Mononuclear cell (primary cell): ENCODE results near the gene COL1A1. TPM values are rescaled to one million over a fixed set of nuclear protein-coding genes. Genes with fewer than 3 reads are reported as not detected.

Source experiments
- H3K27me3 ChIP-seq: 2 replicates; pipeline ENCODE4 v1.6.0; 2011; ENCODE audit warnings: low read length, control low read depth; ENCODE audit not compliant: insufficient read depth
- H3K4me1 ChIP-seq: 2 replicates; pipeline ENCODE4 v1.5.1; 2011; ENCODE audit warnings: mild to moderate bottlenecking, low read length, control low read depth; ENCODE audit not compliant: insufficient read depth
- H3K4me3 ChIP-seq: 2 replicates; pipeline ENCODE4 v1.5.1; 2011; ENCODE audit warnings: mild to moderate bottlenecking, low read length, moderate library complexity
- H3K9me3 ChIP-seq: 2 replicates; pipeline ENCODE4 v1.5.1; 2011; ENCODE audit warnings: low read depth, mild to moderate bottlenecking, control low read depth, low read length
- total RNA-seq: library from RNA; depleted of rRNA; stranded (reverse); fragments of >200 nt; gene quantifications from one replicate; pipeline ENCODE4 v1.2.3, GENCODE V29; 2012

Gene COL1A1
- total RNA-seq, 1 donor = 2.9 TPM

- Histone ChIP-seq H3K4me1 (peaks cover 17% of the 10 kb centered on the region), H3K9me3 (no peaks in the 10 kb centered on the region), H3K4me3 (no peak overlapping the region), H3K27me3 (no peaks in the 10 kb centered on the region)
Measured at GRCh38 chr17:50219342-50219741, 17.9 kb upstream of the COL1A1 start.

GRCh38 chr17:50218771-50219315 is 17.4 kb upstream of the COL1A1 start:
- Histone ChIP-seq H3K9me3 (no peaks in the 10 kb centered on the region), H3K4me1 (peaks cover 17% of the 10 kb centered on the region), H3K27me3 (no peaks in the 10 kb centered on the region), H3K4me3 (no peak overlapping the region)

- Histone ChIP-seq H3K27me3 (no peaks in the 10 kb centered on the region), H3K4me3 (no peak overlapping the region), H3K4me1 (peaks cover 20% of the 10 kb centered on the region), H3K9me3 (no peaks in the 10 kb centered on the region)
Measured at GRCh38 chr17:50218071-50218759, 16.8 kb upstream of the COL1A1 start.

- H3K27me3 ChIP-seq = no peaks in the 10 kb centered on the region
- no peak overlapping the region for H3K4me3 ChIP-seq
- peaks cover 26% of the 10 kb centered on the region for H3K4me1 ChIP-seq
- no peaks in the 10 kb centered on the region for H3K9me3 ChIP-seq
Measured at GRCh38 chr17:50217591-50217990, 16.2 kb upstream of the COL1A1 start.

- no peak overlapping the region for H3K4me3 ChIP-seq
- H3K9me3 ChIP-seq = no peaks in the 10 kb centered on the region
- H3K27me3 ChIP-seq = no peaks in the 10 kb centered on the region
- peaks cover 14% of the 10 kb centered on the region for H3K4me1 ChIP-seq
Measured at GRCh38 chr17:50214976-50215760, 13.7 kb upstream of the COL1A1 start.

- Histone ChIP-seq H3K27me3 (no peaks in the 10 kb centered on the region), H3K4me3 (no peak overlapping the region), H3K9me3 (no peaks in the 10 kb centered on the region), H3K4me1 (peaks cover 14% of the 10 kb centered on the region)
Measured at GRCh38 chr17:50213026-50214022, 11.9 kb upstream of the COL1A1 start.

GRCh38 chr17:50212121-50212843 is 10.9 kb upstream of the COL1A1 start:
- Histone ChIP-seq H3K4me3 (no peak overlapping the region), H3K9me3 (no peaks in the 10 kb centered on the region), H3K4me1 (peaks cover 14% of the 10 kb centered on the region), H3K27me3 (no peaks in the 10 kb centered on the region)

GRCh38 chr17:50211249-50212120 is 10.1 kb upstream of the COL1A1 start:
- peaks cover 14% of the 10 kb centered on the region for H3K4me1 ChIP-seq

GRCh38 chr17:50210240-50211225 is 9.1 kb upstream of the COL1A1 start:
- H3K9me3 ChIP-seq = no peaks in the 10 kb centered on the region
- no peak overlapping the region for H3K4me3 ChIP-seq
- H3K4me1 ChIP-seq = peaks cover 14% of the 10 kb centered on the region
- H3K27me3 ChIP-seq = no peaks in the 10 kb centered on the region

More at GRCh38 chr17:50211249-50212120, 10.1 kb upstream of the COL1A1 start:
- H3K4me3 ChIP-seq = no peak overlapping the region
- no peaks in the 10 kb centered on the region for H3K27me3 ChIP-seq
- no peaks in the 10 kb centered on the region for H3K9me3 ChIP-seq

- H3K27me3 ChIP-seq = peaks cover 2% of the 10 kb centered on the region
- no peaks in the 10 kb centered on the region for H3K9me3 ChIP-seq
- peaks cover 14% of the 10 kb centered on the region for H3K4me1 ChIP-seq
- no peak overlapping the region for H3K4me3 ChIP-seq
Measured at GRCh38 chr17:50209472-50210239, 8.2 kb upstream of the COL1A1 start.

GRCh38 chr17:50209133-50209471 is 7.7 kb upstream of the COL1A1 start:
- Histone ChIP-seq H3K4me1 (peaks cover 14% of the 10 kb centered on the region), H3K4me3 (no peak overlapping the region), H3K9me3 (no peaks in the 10 kb centered on the region), H3K27me3 (peaks cover 3% of the 10 kb centered on the region)

- Histone ChIP-seq H3K9me3 (no peaks in the 10 kb centered on the region), H3K27me3 (peaks cover 3% of the 10 kb centered on the region), H3K4me3 (no peak overlapping the region), H3K4me1 (peaks cover 14% of the 10 kb centered on the region)
Measured at GRCh38 chr17:50208611-50209061, 7.2 kb upstream of the COL1A1 start.
